NCI-H2081 treated with DMSO at 0.1 percent for 48 hours (cell line): ENCODE measurements around the gene CNTNAP3.
"Not testable (repeated sequence)": the region's sequence is repeated elsewhere in the genome, so short reads cannot be mapped to it uniquely, and the experiment has no call there.

Experiments
- DNase-seq: peaks from one replicate; lab custom pipeline; 2025; lab: John Stamatoyannopoulos, UW

Gene CNTNAP3

DNA sequence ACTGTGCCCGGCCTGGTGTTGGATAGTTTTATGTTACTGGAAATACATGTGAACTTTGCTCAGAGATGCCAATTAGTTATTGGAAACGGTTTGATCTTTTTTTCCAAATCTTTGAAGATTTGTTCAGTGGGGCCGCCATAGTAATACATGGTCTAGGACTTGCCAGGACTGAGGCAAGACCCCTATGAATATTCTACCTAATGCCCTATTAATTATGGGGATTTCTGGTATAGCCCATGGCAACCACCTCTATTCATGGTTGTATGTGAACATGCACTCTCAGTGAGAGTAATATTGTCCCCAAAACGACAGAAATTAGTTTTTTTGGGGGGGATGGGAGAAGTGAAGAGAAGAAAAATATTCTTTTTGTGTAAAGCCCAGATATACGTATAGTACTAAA, 220.3 kb downstream of the CNTNAP3 start:
- DNase-seq: not testable (repeated sequence)

DNA sequence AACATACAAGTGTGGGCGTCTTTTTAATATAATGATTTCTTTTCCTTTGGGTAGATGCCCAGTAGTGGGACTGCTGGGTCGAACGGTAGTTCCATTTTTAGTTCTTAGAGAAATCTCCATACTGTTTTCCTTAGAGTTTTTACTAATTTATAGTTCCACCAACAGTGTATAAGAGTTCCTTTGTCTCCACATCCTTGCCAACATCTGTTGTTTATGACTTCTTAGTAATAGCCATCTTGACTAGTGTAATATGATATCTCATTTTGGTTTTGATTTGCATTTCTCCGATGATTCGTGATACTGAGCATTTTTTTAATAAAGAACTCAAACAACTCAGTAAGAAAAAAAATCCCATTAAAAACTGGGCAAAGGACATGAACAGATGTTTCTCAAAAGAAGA, 225.0 kb downstream of the CNTNAP3 start:
- DNase-seq: not testable (repeated sequence)

GRCh38 chr9:39054453-39054852, 233.5 kb downstream of the CNTNAP3 start:
- DNase-seq: not testable (repeated sequence)

DNA sequence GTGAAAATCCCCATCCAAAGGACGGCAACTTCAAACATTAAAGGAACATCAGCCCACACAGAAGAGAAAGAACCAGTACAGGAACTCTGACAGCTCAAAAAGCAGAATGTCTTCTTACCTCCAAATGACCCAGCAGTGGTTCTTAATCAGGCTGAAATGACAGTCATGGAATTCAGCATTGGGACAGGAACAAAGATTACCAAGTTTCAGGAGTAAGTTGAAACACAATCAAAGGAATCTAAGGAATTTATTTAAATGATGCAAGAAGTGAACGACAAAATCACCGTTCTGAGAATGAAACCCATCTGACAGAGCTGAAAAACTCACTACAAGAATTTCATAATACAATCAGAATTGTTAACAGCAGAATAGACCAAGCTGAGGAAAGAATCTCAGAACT, 241.1 kb downstream of the CNTNAP3 start:
- not testable (repeated sequence) for DNase-seq

GRCh38 chr9:39042352-39042803, 245.6 kb downstream of the CNTNAP3 start:
- not testable (repeated sequence) for DNase-seq

- not testable (repeated sequence) for DNase-seq
These were observed 246.2 kb downstream of the CNTNAP3 start for GRCh38 chr9:39041774-39042173.

- not testable (repeated sequence) for DNase-seq
These were observed 248.8 kb downstream of the CNTNAP3 start for GRCh38 chr9:39039148-39039547.

DNA sequence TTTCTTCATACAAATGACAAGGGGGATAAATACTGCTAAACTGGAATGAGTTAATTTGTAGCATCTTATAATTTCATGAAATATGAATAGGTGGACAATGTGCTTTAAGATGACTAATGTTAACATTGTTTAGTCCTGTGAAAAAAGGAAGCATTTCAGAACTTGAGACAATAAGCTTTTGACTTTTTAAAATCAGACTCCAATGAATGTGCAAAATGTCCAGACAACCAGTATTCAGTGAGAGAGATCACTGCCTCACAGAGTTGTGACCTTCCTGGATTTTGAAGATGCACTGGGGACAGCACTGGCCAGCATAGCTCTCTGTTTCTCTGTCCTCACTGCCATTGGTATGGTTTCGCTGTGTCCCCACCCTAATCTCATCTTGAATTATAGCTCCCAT, 249.7 kb downstream of the CNTNAP3 start:
- DNase-seq: not testable (repeated sequence)

DNA sequence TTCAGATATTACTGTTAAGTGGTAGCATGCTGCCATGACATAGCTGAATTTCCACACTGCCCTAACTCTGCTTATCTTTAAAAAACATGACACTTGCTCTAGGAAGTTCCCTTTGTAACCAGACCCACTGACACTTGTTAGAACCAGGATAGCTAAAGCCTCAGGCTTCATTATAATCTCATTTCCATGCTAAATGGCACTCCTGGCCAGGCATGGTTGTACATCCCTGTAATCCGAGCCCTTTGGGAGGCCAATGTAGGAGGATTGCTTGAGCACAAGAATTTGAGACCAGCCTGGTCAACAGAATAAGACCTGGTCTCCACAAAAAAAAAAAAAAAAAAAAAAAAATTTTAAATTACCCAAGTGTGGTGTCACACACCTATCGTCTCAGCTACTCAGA, 254.1 kb downstream of the CNTNAP3 start:
- not testable (repeated sequence) for DNase-seq

GRCh38 chr9:39030204-39031019, 257.6 kb downstream of the CNTNAP3 start:
- DNase-seq: not testable (repeated sequence)

DNA sequence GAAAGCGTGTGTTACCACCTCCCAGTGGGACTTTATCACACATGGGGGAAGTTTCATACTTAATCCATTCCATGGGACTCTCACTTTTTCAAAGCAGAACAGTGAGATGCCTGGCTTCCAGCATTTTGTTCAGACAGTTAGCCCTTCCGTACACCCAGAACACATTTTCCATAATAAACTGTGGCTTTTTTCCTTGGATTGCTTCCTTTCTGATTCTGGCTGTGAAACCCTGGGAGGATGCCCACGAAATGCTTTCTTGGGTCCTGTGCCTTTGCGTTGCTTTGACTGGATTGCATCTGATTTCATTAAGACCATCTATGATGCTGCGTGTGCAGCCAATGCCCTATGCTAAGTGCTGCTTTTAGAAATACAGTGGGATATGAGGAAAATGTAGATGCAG, 259.1 kb downstream of the CNTNAP3 start:
- DNase-seq: not testable (repeated sequence)

- not testable (repeated sequence) for DNase-seq
These were observed 259.8 kb downstream of the CNTNAP3 start for GRCh38 chr9:39028168-39028567.

GRCh38 chr9:39025911-39026588, 261.9 kb downstream of the CNTNAP3 start:
- not testable (repeated sequence) for DNase-seq
